NCI-H2196 treated with DMSO at 0.1 percent for 48 hours (cell line): ENCODE measurements around the gene ADRB2.
"Not testable (repeated sequence)": the region's sequence is repeated elsewhere in the genome, so short reads cannot be mapped to it uniquely, and the experiment has no call there.

Experiments used
- DNase-seq: peaks from one replicate; lab custom pipeline; 2025; ENCODE audit not compliant: unreplicated experiment; lab: John Stamatoyannopoulos, UW

ADRB2 gene

DNA sequence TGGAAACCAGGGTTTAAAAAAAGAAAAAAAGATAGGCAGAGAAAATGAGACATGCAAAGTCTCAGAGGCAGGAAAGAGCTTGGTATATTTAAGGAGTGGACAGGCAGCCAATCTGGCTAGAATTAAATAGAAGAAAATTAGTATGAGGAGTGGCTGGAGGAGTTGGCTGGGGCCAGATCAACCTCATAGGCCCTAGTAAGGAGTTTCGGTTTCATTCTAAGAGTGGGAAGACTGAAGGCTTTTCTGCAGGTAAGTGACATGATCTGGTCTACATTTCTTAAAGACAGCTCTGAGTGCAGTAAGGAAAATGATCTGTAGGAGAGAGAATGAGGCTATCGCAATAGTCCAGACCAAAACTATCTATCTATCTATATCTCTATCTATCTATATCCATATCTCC, 27.5 kb downstream of the ADRB2 start:
- no peak for DNase-seq

DNA sequence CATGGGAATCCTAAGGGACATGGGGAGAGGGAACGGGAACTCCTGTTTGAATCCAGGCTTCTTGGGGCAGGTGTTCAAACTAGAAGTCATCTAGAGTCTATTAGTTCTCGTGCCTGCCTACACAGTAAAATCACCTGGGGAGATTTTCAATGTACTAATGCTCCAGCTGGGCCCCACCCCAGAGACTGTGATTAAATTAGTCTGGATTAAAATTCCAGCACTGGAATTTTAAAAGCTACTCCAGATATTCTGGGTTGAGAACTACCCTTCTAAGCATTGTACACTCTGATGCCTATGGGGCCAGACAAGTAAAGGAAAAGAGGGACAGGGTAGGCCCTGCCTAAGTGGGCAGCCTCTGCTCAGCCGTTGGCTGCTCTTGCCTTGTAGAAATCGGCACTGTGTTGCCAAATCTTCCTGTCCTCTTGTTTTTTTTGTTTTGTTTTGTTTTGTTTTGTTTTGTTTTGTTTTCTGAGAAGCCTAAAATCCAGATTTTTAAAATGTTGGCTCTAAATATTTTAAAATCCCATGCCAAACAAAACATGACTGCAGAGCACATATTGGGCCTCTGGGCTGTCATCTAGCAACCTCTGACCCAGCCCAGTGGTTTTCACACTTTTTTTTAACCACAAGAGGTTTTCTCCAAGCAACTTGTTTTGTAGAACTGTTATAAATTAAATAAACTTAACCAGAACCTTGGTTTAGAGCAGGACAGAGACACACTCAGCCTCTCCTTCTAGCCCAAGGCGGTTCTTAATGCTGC, 29.0 kb downstream of the ADRB2 start:
- no peak for DNase-seq

GRCh38 chr5:148856009-148856367, 29.6 kb downstream of the ADRB2 start:
- no peak for DNase-seq

DNA sequence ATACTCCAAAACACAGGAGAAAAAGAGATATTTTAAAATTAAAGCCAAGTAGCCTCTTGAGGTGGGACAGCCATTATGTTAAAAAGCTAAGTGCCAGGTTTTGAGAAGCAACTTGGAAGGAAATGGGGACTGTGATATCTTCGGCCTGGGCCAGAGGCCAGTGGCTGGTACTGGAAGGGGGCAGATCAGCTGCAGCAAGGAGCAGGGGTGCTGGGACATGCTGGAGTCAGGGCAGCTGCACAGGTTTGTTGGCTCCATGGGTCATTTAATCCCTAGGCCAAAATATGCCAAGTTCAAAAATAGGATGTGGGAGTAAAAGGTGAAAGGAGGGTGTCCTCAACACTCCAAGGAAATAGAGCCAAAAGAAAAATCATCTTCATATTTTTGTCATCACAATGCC, 30.0 kb downstream of the ADRB2 start:
- no peak for DNase-seq

DNA sequence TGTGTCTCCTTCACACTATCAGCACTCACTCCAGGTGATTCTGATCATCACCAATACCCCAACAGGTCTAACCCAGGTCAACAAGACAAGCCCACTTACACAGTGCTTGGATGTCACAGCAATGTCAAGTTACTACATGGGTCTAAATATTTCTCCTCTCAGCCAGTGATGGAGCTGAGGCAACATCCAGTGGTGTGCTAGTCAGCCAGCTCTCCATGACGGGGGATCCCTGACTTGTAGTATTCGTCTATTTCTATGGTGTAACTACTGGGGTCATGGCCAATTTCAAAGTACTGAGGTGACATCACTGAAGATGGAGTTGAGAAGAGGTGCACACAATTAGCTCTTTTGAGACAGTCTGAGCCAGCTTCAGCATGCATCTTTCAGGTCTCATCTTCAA, 31.1 kb downstream of the ADRB2 start:
- no peak for DNase-seq

DNA sequence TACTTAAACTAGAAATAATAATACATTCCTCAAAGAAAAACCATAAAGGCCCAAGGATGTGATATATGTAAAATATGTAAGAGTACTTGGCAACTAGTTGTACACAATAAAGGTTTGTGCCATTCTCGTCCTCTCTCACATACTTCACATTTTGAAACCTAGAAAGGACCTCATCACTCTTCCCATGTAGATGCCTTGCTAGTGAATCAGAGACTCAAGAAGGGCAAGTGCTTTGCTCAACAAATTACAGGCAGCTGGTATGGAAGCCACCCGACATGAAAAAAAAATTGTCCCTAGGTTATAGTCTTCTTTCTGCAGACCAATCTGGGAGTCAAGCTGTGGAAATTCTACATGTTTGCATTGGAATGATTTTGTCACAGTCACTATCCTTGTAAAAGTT, 31.7 kb downstream of the ADRB2 start:
- DNase-seq: no peak

- DNase-seq: no peak
These were observed 32.1 kb downstream of the ADRB2 start for GRCh38 chr5:148858547-148858946.

GRCh38 chr5:148859703-148860102, 33.3 kb downstream of the ADRB2 start:
- no peak for DNase-seq

DNA sequence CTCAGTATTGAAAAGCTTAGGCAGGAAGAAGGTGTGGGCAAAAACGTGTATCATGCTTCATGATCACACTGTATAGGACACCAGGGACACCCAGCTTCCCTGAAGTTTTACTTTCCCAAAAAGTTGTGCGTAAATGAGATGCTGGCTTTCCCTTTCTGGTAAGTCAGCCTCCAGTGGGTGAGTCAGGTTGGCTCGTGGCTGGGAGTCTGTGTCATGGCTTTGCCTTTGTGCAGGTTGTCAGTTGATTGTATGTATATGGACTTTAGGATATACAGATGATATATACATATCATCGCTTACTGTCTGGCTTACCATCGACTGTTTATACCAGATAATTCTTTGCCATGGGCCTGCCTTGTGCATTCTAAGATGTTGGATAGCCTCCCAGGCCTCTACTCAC, 34.2 kb downstream of the ADRB2 start:
- DNase-seq: no peak

DNA sequence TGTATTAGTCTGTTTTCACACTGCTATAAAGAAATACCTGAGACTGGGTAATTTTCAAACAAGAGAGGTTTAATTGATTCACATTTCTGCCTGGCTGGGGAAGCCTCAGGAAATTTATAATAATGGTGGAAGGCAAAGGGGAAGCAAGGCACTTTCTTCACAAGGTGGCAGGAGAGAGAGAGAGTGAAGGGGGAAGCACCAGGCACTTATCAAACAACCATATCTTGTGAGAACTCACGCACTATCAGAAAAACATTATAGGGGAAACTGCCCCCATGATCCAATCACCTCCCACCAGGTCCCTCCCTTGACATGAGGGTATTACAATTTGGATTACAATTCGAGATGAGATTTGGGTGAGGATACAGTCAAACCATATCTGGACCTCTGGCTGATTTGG, 34.7 kb downstream of the ADRB2 start:
- no peak for DNase-seq

- no peak for DNase-seq
These were observed 35.3 kb downstream of the ADRB2 start for GRCh38 chr5:148861696-148862095.

DNA sequence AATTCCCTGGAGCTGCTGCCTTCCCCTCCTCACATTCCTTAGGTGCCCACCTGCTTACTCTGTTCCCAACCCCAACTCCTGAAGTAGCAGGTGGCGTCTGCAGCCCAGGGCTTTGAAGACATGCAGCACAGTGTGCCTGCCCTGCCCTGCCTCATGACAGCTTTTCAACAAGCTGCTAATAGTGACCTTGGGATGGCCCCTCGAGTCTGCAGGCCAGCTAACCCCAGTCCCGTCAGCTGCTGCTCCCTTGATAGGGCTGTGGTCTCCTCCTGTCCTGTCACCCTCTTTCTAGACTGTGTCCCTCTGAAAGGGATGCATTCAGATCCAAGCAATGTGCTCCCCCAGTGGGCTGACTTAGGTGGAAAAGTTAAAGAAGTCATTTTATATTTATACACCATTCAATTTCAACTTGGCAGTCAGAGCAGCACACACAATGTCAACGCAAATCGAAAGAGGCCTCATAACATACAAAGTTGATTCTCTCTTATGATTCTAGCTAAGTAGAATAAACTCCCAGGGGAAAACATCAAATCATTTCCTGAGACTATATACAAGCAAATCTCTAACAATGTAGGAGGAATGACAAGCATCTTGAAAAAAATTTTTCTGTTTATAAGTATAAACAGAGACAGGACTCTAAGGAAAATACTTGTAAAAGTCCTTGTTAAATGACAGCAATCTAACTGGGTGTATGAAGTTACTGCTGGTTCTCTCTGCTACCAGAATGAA, 37.9 kb downstream of the ADRB2 start:
- no peak for DNase-seq

DNA sequence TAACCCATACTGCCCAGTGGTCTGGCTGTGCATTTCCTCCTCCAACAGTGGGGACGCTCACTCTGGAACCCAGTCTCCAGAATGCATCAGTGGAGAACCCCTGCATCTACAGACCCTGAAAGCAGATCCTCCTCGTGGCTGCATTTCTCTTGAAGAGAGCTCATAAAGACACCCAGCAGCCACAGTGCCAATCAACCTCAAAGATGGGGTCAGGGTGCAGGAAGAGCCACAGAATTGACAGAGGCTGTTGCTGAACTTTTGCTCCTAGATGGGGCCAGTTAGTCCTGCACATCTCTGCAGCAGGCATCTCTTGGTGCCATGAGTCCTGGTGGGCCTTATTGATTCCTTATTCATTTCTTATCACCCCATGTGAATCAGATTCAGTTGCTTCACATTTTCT, 39.6 kb downstream of the ADRB2 start:
- DNase-seq: no peak

DNA sequence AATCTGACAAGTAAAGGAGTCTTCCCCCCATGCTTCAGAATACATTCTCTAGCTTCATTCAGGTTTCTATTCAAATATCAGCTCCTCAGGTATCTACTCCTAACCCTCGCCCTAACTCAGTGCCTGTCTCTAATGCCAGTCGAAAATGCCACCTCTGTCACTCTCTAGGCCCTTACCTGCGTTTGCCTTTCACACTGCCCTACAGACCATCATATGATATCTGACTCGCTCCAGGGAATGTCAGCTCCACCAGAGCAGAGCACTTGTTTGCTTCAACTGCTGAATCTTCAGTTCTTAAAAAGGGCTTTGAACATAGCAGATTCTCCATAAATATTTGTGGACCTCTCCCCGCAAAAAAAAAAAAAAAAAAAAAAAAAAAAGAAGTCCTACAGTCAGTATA, 46.7 kb downstream of the ADRB2 start:
- no peak for DNase-seq

GRCh38 chr5:148873690-148874485, 47.5 kb downstream of the ADRB2 start:
- DNase-seq: no peak

DNA sequence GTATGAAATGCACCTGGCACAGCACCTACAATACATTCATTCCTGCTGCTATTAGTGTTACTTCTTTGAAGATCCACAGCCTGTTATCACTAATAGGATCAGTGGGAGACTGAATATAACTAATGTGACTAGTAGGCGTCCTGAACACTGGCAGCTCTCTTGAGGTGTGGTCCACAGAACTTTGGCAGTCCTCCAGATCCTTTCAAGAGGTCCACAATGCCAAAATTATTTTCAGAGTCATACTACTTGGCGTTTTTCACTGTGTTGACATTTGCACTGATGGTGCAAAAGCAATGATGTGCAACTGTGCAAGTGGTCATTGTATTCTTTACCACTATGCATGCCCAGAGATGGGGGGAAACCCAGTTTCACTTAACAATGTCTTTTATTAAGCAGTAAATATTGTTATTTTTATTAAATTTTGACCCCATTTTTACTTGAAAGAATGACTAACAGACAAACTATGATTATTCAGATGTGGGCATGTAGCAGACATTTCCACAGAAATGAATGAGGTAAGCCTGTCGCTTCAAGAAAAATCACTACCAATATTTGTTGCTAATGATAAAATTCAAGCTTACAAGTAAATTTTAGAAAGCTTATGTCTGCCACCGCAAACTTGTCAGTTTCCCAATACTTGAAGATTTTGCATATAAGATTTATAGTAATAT, 48.9 kb downstream of the ADRB2 start:
- no peak for DNase-seq

GRCh38 chr5:148877436-148877835, 51.0 kb downstream of the ADRB2 start:
- not testable (repeated sequence) for DNase-seq
